ENCODE results near the gene SLX4. TPM values are rescaled to one million over a fixed set of nuclear protein-coding genes. Genes with fewer than 3 reads are reported as not detected.

The SLX4 gene
- total and polyA plus RNA-seq, 2 donors (not counting 1 experiment from before 2014, with no cell fraction given) = 5.4 to 13.3 TPM

DNA sequence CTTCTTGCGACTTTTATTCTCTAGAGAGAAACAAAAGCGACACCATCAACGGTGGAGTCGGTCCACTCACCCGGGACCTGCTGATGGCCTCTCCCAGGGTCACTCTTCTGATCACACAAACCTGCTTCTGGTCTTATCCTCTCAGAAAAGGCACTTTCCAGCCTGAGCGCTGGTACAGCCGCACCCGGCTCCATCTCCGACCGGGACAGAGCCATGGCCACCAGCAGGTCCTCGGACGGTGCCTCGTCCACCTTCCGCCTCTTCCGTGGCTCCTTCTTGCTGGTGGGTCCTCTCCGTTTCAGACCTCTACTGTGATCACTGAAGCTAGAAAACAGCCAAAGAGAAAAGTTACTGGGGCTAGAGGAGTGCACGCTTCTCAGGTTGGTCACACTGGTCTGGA is 13.7 kb downstream of the SLX4 start:
- no peak overlapping the region for H3K27ac ChIP-seq (ENCODE audit: low read length in 2 of 2)
- Mint-ChIP-seq H3K9me3 (ENCODE audit: insufficient read depth) (no peaks in the 10 kb centered on the region), H3K4me1 (no peaks in the 10 kb centered on the region), H3K27ac (no peak overlapping the region), H3K27me3 (no peaks in the 10 kb centered on the region), H3K4me3 (no peak overlapping the region)
- no peaks in the 10 kb centered on the region for H3K27me3 ChIP-seq (replicated peaks in 1 of 4; ENCODE audit: control extremely low read depth in 1 of 4, control insufficient read depth in 3 of 4, insufficient read depth in 4 of 4, low read length in 3 of 4)
- H2AFZ ChIP-seq (ENCODE audit: insufficient read depth, low read depth, low read length, poor library complexity, severe bottlenecking) = no peak overlapping the region
- H3K9me3 ChIP-seq (ENCODE audit: control extremely low read depth in 1 of 3, control insufficient read depth in 2 of 3, insufficient read depth in 1 of 3, low read length in 2 of 3) = peaks cover 0 to 5% (median 0%) of the 10 kb centered on the region in 3 donors
- no peaks in the 10 kb centered on the region for H3K4me1 ChIP-seq (ENCODE audit: control insufficient read depth in 2 of 2, insufficient read depth in 2 of 2, low read length in 2 of 2)
- DNase-seq (no peak), ATAC-seq (ENCODE audit: low read depth) (no peak)
- WGBS (ENCODE audit: insufficient coverage) = 96% methylated on average over 17 of the region's 17 CpGs
- H3K36me3 ChIP-seq (replicated peaks in 1 of 2; ENCODE audit: control extremely low read depth in 1 of 2, control insufficient read depth in 1 of 2, extremely low read depth in 1 of 2, insufficient read depth in 2 of 2, low read length in 1 of 2) = peaks cover under 1 to 19% of the 10 kb centered on the region in 2 experiments
- intact Hi-C loops (cut with micrococcal nuclease) = no loop called here
- no peak overlapping the region for H3K4me3 ChIP-seq (ENCODE audit: control extremely low read depth in 1 of 5, extremely low read depth in 1 of 5, insufficient read depth in 1 of 5, low read depth in 2 of 5, low read length in 4 of 5)
- no peaks in the 10 kb centered on the region for H4K20me1 ChIP-seq (ENCODE audit: control insufficient read depth, insufficient read depth, low read length, poor library complexity, severe bottlenecking)
- TF ChIP-seq, protein P1, sequence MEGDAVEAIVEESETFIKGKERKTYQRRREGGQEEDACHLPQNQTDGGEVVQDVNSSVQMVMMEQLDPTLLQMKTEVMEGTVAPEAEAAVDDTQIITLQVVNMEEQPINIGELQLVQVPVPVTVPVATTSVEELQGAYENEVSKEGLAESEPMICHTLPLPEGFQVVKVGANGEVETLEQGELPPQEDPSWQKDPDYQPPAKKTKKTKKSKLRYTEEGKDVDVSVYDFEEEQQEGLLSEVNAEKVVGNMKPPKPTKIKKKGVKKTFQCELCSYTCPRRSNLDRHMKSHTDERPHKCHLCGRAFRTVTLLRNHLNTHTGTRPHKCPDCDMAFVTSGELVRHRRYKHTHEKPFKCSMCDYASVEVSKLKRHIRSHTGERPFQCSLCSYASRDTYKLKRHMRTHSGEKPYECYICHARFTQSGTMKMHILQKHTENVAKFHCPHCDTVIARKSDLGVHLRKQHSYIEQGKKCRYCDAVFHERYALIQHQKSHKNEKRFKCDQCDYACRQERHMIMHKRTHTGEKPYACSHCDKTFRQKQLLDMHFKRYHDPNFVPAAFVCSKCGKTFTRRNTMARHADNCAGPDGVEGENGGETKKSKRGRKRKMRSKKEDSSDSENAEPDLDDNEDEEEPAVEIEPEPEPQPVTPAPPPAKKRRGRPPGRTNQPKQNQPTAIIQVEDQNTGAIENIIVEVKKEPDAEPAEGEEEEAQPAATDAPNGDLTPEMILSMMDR (IDR thresholded peaks at IDR 0.05) = no peak
- no peak for TF ChIP-seq EZH2 (IDR thresholded peaks at IDR 0.05; ENCODE audit: borderline replicate concordance, insufficient read depth, low read depth, low read length, poor library complexity, severe bottlenecking)
- CTCF ChIA-PET = no interaction called here
- POLR2A ChIA-PET = no interaction called here
- H3K79me2 ChIP-seq (ENCODE audit: control insufficient read depth, insufficient read depth, low read length) = no peaks in the 10 kb centered on the region
- no peak overlapping the region for H3K4me2 ChIP-seq (replicated peaks; ENCODE audit: low read depth, low read length, poor library complexity, severe bottlenecking)
- H3K9ac ChIP-seq (ENCODE audit: low read length) = no peak overlapping the region

GRCh38 chr16:3597226-3597625 is 14.2 kb downstream of the SLX4 start:
- Histone ChIP-seq H3K79me2 (ENCODE audit: control insufficient read depth, insufficient read depth, low read length) (no peaks in the 10 kb centered on the region), H3K9ac (ENCODE audit: low read length) (no peak overlapping the region), H3K9me3 (ENCODE audit: control extremely low read depth in 1 of 3, control insufficient read depth in 2 of 3, insufficient read depth in 1 of 3, low read length in 2 of 3) (peaks cover 0 to 5% (median 0%) of the 10 kb centered on the region in 3 donors), H3K4me2 (replicated peaks; ENCODE audit: low read depth, low read length, poor library complexity, severe bottlenecking) (no peak overlapping the region), H4K20me1 (ENCODE audit: control insufficient read depth, insufficient read depth, low read length, poor library complexity, severe bottlenecking) (no peaks in the 10 kb centered on the region), H2AFZ (ENCODE audit: insufficient read depth, low read depth, low read length, poor library complexity, severe bottlenecking) (no peak overlapping the region), H3K4me3 (ENCODE audit: control extremely low read depth in 1 of 5, extremely low read depth in 1 of 5, insufficient read depth in 1 of 5, low read depth in 2 of 5, low read length in 4 of 5) (no peak overlapping the region), H3K27me3 (replicated peaks in 1 of 4; ENCODE audit: control extremely low read depth in 1 of 4, control insufficient read depth in 3 of 4, insufficient read depth in 4 of 4, low read length in 3 of 4) (no peaks in the 10 kb centered on the region), H3K36me3 (replicated peaks in 1 of 2; ENCODE audit: control extremely low read depth in 1 of 2, control insufficient read depth in 1 of 2, extremely low read depth in 1 of 2, insufficient read depth in 2 of 2, low read length in 1 of 2) (peaks cover 0 to 17% of the 10 kb centered on the region in 2 experiments), H3K4me1 (ENCODE audit: control insufficient read depth in 2 of 2, insufficient read depth in 2 of 2, low read length in 2 of 2) (no peaks in the 10 kb centered on the region), H3K27ac (ENCODE audit: low read length in 2 of 2) (no peak overlapping the region)
- TF ChIP-seq, protein P1 (IDR thresholded peaks at IDR 0.05) = no peak
- no peak for TF ChIP-seq EZH2 (IDR thresholded peaks at IDR 0.05; ENCODE audit: borderline replicate concordance, insufficient read depth, low read depth, low read length, poor library complexity, severe bottlenecking)
- WGBS (ENCODE audit: insufficient coverage) = 75% methylated on average over 6 of the region's 10 CpGs
- no peaks in the 10 kb centered on the region for H3K4me1 Mint-ChIP-seq
- intact Hi-C loops (cut with micrococcal nuclease) = no loop called here
- POLR2A ChIA-PET = no interaction called here
- H3K9me3 Mint-ChIP-seq (ENCODE audit: insufficient read depth) = no peaks in the 10 kb centered on the region
- no peak overlapping the region for H3K4me3 Mint-ChIP-seq
- no peak overlapping the region for H3K27ac Mint-ChIP-seq
- DNase-seq (no peak), ATAC-seq (ENCODE audit: low read depth) (no peak)
- CTCF ChIA-PET = no interaction called here
- no peaks in the 10 kb centered on the region for H3K27me3 Mint-ChIP-seq
